AML-193 (cell line): ENCODE data around the gene SH3GL2.

ENCODE experiments used
- DNase-seq, 2 experiments: peaks; one replicate each; lab custom pipeline; 2025; lab: John Stamatoyannopoulos, UW

SH3GL2 gene

DNA sequence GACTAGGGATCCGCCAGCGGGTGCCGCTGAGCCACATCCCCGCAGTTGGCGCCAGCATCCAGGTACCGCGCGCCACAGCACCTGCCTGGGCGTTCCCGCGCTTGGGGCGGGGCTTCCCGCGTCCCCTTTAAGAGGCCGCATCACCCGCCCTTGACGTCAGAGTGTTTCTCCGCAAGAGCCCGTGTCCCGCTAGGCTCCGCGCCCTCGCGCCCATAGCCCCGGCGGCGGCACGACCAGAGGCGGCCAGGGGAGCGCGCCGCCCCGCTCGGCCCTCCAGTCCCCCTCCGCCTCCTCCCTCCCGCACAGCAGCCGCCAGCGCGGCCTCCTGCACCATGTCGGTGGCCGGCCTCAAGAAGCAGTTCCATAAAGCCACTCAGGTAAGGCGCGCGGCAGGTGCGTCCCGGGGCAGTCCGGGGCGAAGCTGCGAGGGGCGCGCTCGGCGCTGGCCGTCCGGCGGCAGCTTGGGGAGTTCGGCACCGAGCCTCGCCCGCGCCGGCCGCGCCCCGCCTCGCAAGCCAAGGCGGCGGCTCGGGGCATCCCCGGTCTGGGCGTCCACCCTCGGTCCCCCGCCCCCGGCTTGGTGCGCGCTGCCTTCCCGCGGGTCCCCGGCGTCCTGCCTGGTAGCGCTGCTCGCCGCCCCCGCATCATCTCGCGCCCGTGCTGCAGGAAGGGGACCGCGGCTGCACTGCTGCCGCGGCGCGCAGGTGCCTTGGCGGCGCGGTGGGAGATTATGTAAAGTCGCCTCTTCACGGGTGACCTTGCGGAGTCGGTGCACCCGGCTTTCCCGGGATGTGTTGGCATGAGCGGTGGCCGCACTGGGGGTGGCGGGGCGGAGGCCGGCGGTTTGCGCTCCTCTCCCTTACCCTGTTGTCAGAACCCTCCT, at the start of gene SH3GL2:
Gene SH3GL2, plus strand, starts transcription at position 156 of the 883 bp plus-strand sequence.
- no peak for DNase-seq

DNA sequence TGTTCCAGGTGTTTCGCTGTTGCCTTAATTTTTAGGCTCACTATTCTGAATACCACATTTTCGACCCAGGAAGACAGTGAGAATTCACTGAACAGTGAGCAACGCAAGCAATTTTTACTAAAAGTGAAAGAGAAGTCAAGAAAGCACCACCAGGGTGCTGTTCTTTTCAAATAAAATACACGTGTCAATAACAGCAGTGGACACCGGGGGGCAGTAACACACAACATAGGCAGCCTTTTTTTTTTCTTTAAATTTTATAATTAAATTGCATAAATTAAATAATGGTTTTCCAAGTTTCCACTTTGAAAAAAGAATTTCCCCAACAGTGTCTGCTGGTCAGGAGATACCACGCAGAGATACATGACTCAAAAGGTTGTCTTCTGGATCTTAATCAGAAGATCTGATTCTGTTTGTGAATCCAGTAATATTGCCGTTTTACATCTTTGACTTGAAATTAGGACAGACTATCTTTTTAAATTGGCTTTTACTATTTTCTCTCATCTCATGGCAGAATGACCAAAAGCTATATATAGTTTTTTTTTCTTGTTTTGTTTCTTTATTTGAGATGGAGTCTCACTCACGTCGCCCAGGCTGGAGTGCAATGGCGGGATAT, 47.1 kb upstream of the SH3GL2 start:
- DNase-seq, result peak; percentile 26 to 27

DNA sequence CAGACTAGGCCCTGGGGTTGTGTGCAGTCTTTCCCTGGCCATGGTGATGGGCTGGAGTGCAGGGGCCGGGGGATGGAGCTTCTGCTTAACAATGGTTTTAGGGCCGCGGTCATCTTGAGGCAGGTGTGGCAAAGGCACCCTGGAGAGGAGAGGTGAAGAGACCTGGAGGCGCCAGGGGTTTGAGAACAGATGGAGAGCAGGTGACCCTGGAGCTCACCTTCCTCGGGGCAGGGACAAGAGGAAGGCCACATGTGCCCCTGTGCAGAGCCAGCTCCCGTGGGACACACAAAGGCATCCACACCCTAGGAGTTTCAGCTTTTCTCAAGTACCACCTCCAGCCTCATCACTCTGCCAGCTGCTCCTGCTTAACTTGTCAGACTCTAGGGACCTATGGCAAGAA, 46.4 kb upstream of the SH3GL2 start:
- DNase-seq, result no peak

DNA sequence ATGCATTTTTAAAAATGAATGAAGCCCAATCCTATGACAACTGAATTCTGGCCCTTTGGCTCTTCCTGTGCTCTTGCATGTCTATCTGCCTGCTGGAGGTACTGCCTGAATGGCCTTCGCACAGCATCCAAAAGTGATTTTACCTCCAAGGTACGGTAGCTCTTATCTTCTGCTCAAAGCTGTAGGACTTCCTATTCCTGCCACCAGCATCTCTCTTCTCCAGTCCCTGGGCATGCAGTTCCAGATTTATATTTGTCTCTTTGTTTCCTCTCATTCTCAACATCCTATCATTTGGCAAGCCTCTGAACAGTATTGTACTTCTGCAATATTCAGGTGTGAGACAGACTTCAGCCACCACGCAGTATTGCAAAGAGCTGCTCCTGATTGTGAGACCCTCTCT, 43.7 kb upstream of the SH3GL2 start:
- no peak for DNase-seq

DNA sequence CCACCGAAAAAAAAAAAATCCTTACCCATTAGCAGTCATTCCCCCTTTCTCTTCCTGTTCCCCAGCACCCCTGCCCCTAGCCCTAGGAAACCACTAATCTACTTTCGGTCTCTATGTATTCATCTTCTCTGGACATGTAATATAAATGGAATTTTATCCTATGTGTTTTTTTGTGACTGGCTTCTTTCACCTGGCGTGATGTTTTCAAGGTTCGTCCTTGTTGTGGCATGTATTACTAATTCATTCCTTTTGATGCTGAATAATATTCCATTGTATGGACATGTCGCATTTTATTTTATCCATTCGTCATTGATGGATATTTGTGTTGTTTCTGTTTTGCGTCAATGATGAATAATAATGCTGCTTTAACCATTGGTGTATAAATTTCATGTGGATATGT, 42.8 kb upstream of the SH3GL2 start:
- no peak for DNase-seq

DNA sequence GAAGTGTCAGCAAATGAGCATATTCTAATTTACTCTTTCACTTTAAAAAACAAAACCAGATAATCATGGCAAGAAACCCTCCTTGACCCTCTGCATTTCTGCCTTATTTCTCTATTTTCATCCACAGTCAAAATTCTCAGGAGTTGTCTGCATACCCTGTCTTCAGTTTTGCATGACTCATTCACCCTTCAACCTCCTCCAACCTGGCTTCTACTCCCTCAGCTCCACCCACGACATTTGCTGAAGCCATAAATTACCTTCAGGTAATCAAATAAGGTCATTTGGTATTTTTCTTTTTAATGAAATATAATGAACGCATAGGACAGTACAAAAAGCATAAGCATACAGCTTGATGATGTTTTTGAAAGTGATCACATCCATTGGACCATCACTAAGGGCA, 27.8 kb upstream of the SH3GL2 start:
- DNase-seq, result no peak

DNA sequence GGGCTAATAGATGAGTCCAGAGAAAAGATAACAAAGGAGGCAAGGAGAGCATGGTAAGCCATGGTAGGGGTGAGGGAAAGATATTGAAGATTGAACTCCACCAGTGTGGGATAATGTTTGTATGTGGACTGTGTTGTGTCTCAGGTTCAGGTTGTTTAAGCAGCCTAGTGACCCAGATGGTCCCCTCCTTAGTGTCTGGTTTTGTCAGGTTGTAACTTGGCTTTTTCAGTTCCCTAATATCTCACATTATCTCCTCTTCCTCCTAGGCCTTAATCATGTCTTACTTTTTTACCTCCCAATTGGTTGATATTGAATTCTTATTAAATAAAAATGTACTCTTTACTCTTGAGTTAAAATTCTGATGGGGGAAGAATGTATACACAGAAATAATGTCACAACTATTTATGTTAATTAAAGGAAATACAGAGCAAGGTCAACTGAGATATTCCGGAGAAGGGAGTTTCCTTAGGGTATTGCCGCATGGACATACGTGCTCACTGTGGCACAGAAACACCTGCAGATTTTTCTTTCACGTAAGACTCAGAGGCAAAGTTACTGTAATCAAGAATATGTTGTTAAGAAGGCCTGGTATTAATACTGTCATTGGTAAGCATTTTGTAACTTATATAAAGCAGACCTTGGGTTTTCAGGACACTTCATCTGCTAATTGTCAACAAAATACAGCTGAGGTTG, 23.4 kb upstream of the SH3GL2 start:
- DNase-seq, result no peak

DNA sequence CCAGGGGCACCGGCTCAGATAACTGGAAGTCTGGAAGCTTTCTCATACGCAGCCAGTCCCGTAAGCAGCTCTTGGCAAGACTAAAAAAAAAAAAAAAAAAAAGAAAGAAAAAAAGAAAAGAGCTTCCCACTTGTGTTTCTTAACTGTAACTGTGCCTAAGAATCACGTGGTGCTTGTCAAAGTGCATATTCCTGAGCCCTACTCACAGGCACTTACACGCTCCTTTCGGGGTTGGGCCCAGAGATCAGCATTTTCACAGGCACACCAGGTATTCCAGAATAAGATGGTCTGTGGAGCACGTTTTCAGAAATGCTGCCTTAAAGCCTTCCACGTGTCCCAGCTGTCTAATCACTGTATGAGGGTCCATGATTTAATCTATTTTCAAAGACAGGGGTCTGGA, 22.6 kb upstream of the SH3GL2 start:
- DNase-seq, result no peak

DNA sequence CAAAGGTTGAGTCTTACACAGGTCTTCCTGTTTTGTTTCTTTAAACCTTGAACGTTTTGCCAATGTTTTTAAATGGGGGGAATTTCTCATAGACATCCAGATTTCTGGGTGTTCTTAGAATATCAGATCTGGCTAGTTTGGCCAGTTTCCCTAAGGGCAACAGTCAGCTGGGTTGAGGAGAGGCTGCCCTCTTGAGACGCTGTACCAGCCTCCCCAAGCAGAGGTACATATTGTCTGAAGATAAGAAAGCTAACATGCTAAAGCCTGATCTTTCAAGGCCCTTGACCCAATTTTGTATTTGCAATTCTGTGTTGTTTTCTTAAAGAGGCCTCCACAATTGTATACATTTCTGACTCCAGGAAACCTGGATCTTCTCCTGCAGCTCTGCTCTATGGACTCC, 21.9 kb upstream of the SH3GL2 start:
- no peak for DNase-seq

DNA sequence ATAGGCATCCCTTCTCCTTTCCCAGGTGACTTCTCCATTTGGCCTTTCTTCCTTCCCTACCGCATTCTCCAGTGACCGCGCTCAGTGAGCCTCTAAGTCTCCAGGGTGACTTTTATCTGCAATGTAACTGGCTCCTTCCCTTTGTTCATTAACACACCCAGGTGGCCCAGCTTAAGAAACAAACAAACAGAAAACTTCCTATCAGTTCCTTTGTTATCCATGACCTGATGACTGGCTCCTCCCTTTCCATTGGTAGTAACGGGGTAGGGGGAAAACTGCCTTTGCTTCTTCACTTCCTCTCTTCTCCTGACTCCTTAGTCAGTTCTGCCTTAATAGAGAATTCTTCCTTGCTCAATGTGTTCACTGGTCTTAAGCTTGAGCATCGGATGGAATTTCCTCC, 7.0 kb upstream of the SH3GL2 start:
- no peak for DNase-seq

DNA sequence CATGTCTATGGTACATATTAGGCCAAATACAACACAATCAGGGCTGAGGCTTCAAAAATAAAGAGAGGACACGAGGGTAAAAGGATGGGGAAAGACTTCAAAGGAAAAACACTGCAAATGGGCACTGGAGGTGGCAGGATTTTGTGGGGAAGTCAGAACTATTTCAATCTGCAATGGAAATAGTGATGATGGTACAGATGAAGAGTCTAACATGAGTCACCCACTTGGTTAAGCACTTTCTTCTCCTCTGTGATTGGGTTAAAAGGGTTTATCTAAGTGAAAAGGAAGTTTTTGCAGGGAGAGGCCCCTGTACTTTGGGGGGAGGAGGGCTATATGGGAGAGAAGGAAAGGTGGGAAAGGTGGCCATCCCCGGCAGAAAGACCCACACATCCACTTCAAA, 4.5 kb upstream of the SH3GL2 start:
- no peak for DNase-seq

DNA sequence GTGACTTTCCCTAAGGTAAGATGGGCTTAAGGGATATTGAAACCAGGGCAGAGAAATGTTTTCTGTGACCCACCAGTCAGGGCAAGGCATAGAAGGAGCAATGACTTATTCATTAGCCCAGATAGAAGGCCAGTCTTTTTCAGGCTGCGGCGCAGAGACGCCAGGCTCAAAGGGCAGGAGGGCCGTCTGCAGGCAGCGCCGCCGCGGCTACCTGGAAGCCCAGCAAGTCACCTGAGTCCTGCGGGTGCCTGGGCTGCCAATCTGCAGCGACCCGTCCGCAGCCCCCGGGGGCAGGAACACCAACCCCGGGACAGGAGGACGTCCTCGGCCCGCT, 322 bp upstream of the SH3GL2 start:
- no peak for DNase-seq

DNA sequence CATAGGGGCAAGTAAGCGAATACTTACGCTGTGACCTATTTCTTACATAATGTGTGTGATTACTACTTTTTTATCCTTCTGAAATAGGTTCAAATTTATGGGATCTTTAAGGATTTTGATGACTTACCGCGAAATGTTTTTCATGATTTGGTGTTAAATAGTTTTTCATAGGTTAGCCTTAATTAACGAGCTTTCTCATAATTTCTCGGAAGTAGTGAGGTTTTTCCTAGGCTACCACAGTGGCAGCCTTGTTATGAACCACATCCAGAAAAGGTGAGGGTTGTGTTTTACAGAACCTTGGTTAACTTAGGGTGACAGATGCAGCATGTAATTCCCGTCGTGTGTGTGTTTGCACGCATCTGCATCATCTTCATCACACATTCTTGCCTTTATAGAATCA, 1.3 kb downstream of the SH3GL2 start:
- no peak for DNase-seq

DNA sequence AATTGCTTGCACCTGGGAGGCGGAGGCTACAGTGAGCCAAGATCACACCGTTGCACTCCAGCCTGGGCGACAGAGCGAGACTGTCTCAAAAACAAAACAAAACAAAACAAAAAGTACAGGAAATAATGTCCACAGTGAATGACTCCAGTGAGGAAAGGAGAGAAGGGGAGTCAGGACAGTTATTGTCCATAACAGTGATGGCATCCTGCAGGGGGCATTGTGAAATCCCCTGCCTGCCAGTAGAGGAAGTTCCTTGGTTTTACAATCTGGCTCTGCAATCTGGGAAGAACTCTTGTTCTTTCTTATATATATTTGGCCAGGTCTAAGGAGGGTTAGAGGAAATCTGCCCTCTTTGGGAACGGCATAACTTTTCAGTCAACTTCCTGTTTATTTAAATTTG, 8.2 kb downstream of the SH3GL2 start:
- DNase-seq, result no peak

DNA sequence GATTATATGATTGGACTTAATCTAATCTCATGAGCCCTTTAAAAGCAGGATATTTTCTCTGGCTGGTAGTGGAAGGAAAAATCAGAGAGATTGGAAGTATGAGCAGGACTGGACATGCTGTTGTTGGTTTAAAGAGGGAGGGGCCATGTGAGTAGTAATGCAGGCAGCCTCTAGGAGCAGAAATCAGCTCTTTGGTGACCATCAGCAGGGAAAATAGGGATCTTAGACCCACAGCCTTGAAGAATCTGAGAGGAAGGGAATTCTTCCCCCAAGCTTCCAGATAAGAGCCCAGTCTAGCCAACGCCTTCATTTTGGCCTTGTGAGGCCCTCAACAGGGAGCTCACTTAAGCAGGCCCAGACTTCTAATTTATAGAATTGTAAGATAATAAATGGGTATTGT, 9.5 kb downstream of the SH3GL2 start:
- no peak for DNase-seq

DNA sequence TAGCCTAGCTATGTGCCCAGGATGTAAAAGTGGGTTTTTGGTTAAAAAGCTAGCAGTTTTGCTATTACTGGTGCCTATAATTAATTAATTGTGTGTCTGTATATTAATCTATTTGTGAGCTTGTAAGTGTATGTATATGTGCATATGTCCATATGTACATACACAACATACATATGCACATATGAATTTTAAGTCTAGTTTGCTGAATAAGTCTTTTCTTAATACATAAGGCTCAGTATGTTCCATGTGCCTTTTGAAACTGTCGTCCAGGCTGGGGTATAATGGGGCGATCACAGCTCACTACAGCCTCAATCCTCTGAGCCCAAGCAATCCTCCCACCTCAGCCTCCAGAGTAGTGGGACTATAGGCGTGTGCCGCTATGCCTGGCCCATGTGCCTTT, 10.1 kb downstream of the SH3GL2 start:
- no peak for DNase-seq

DNA sequence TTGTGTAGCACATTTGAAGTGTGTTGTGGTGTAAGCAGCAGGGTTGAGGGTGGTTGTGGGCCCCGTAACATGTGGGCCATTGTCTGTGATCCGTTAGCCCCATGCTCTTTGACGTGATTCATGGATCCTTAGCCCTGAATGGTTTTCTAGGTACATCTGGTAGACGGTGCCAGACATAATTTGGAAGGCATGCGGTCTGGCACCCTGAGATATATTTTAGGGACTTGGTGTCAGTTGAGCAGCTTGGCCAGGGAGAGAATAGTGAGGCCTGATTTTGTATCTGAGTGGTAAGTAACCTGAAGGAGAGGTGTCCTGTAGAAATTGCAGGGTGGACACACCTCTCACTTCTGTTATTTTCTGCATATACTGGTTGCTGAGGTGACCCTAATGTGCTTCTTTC, 10.9 kb downstream of the SH3GL2 start:
- no peak for DNase-seq

DNA sequence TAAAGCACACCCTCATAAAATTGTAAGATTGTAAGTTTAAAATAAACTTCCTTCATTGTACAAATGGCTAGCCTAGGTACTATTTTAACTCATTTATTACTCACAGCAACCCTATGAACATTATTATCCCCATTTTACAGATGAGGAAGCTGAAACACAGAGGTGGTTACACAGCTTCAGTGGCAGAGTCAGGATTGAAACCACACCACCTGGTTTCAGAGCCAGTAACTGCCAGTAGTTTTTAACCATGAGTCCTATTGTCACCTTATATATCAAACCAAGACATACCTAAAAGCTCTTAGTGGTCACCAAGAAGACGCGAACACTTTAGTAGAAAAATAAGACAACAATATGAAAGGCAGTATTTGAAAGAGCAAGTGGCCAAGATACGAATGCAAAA, 16.1 kb downstream of the SH3GL2 start:
- DNase-seq, result no peak

DNA sequence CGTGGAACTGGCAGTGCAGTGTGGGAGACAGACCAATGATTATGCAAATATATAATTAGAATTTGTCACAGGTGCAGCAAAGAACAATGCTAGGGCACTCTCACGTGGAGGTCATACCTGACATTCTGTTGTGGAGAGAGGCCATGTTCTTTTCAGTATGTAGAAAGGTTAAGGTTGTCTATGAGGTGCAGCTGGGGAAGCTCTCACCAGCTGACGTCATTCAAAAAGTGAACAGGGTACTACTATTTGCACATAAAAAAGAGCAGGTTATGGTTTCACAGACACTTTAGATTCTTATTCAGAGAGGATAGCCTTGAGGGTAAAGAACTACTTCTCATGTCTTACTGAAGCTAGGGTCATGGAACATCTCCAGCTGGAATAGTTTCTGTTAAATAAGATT, 19.1 kb downstream of the SH3GL2 start:
- no peak for DNase-seq

DNA sequence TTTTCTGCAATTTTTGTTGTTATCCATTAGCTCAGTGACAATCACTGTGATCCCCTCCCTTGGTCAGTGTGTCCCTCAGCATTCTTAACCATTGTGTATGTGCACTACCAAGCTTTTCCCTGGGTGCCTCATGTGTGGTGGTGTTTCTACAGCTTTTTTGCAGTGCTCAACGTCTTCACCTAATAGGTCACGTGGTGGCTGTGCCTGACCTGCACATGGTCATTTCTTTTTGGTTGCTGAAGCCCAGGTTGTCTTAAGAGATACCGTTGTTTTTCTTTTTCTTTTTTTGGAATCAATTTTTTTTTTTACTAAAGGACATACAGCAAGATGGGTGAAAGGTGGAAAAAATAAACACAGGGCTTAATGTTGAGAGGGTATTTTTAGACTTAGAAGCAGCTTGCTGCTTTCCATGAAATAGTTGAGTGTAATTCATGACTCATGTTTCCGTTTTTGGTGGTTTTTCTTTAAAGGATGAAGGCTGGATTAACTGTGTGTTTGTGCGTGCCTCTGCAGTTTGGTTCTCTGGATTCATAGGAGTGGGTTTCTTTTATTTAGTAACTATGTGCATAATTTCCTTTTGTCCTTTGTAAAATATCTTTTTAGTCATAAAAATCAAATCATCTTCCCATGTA, 22.2 kb downstream of the SH3GL2 start:
- DNase-seq, result no peak

DNA sequence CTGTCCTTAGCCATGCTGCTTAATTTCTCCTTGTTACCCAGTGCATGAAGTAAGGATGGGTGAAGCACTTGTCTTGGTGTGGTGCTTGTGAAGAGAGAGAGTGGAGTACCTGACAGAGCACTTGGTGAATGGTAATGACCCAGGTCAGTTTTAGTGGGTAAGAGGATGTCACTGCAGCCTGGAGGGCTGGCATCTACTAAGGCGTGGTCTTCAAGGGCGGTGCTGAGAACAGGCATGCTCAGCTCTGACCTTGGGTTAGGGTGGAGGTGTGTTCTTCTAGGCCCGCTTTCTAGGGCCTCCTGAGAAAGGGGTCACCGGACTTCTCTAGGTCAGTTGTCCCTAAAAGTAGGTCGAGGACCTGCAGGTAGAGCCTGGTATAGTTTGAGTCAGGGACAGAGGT, 25.7 kb downstream of the SH3GL2 start:
- no peak for DNase-seq

DNA sequence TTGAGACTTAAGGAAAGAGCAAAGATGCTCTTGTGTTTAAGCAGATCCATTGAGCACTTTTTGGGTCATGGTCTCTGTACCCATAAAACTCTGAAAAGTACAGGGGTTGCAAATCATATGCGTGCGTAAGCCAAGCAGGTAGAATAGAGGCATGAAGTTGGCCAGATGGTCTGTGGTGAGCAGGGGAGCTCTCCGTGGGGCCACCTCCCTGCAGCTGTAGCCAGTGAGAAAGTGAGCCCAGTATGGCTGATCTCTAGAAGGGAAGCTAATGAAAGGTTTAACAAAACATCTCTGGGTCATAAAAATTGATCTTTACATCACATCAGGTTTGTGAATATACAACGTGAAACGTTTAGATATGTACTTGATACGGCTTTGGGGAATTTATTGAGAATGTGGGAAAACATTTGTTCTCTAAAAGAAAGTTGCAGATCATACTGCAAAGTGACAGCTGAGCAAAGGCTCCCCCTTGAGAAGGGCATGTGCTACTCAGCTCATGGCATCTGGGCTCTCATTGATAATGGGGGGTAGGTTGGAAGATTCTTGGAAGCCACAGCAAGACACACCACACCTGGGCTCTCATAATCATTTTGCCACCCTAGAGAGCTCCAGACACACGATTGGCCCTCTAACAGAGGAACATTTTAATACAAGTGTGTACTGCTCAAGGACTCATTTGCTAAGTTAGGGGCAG, 30.6 kb downstream of the SH3GL2 start:
- no peak for DNase-seq
